Measurements from ENCODE around the gene HLA-E. TPM values are rescaled to one million over a fixed set of nuclear protein-coding genes. Genes with fewer than 3 reads are reported as not detected.

The HLA-E gene
- total RNA-seq, result 100 to 1,000 TPM; 395 to 602 TPM

DNA sequence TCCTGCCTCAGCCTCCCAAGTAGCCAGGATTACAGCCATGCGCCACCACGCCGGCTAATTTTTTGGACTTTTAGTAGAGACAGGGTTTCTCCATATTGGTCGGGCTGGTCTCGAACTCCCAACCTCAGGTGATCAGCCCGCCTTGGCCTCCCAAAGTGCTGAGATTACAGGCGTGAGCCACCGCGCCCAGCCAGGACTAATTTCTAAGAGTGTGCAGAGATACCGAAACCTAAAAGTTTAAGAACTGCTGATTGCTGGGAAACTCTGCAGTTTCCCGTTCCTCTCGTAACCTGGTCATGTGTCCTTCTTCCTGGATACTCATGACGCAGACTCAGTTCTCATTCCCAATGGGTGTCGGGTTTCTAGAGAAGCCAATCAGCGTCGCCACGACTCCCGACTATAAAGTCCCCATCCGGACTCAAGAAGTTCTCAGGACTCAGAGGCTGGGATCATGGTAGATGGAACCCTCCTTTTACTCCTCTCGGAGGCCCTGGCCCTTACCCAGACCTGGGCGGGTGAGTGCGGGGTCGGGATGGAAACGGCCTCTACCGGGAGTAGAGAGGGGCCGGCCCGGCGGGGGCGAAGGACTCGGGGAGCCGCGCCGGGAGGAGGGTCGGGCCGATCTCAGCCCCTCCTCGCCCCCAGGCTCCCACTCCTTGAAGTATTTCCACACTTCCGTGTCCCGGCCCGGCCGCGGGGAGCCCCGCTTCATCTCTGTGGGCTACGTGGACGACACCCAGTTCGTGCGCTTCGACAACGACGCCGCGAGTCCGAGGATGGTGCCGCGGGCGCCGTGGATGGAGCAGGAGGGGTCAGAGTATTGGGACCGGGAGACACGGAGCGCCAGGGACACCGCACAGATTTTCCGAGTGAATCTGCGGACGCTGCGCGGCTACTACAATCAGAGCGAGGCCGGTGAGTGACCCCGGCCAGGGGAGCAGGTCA, at the start of gene HLA-E:
Gene HLA-E (plus strand): TSS at position 429 of the 945 bp plus-strand sequence. CDS start 23 bp downstream, at position 452.
- peaks cover 51% of the 10 kb centered on the region for H3K36me3 Mint-ChIP-seq
- DNase-seq, result peak; percentile 96
- peaks cover 2% of the 10 kb centered on the region for H3K27me3 Mint-ChIP-seq
- peak within 1 kb of the TSS; percentile 99 for H3K4me3 Mint-ChIP-seq
- H3K9me3 Mint-ChIP-seq (ENCODE audit: low read depth), result no peaks in the 10 kb centered on the region
- CTCF ChIA-PET, result interaction anchor here (3.0 to 10.0 kb wide), 6 partner anchors 21 to 106 kb away, joined by 20 to 305 read pairs (median 48); no protein-coding TSS in a partner anchor
- ATAC-seq, result peak; percentile 83
- peak within 1 kb of the TSS; percentile 98 for H3K27ac Mint-ChIP-seq
- H3K4me1 Mint-ChIP-seq, result peaks cover 50% of the 10 kb centered on the region

DNA sequence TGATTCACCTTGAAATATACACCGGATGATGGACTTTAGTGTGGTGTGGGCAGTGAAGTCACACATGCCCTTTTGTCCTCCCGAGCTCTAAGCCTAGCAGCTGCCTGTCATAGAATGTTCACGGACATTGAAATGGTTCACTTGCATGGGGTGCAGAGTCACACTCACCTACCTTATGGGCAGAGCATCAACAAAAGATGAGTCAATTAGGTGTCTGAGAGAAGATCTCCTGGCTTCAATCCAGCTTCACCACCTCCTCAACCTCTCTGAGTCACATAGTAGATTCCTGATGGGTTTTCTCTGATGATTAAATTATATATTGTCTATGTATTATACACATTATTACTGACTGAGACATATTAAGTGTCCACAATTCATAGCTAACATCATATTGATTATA, 48.1 kb upstream of the HLA-E start:
- peaks cover 85% of the 10 kb centered on the region for H3K27me3 Mint-ChIP-seq
- H3K9me3 Mint-ChIP-seq (ENCODE audit: low read depth), result no peaks in the 10 kb centered on the region
- H3K27ac Mint-ChIP-seq, result no peak overlapping the region
- ATAC-seq, result no peak
- no peaks in the 10 kb centered on the region for H3K36me3 Mint-ChIP-seq
- H3K4me3 Mint-ChIP-seq, result no peak overlapping the region
- CTCF ChIA-PET, result interaction anchor here (1.0 to 2.3 kb wide), 5 partner anchors 9 to 203 kb away, joined by 3 to 8 read pairs (median 3); no protein-coding TSS in a partner anchor
- H3K4me1 Mint-ChIP-seq, result no peaks in the 10 kb centered on the region
- DNase-seq, result no peak

DNA sequence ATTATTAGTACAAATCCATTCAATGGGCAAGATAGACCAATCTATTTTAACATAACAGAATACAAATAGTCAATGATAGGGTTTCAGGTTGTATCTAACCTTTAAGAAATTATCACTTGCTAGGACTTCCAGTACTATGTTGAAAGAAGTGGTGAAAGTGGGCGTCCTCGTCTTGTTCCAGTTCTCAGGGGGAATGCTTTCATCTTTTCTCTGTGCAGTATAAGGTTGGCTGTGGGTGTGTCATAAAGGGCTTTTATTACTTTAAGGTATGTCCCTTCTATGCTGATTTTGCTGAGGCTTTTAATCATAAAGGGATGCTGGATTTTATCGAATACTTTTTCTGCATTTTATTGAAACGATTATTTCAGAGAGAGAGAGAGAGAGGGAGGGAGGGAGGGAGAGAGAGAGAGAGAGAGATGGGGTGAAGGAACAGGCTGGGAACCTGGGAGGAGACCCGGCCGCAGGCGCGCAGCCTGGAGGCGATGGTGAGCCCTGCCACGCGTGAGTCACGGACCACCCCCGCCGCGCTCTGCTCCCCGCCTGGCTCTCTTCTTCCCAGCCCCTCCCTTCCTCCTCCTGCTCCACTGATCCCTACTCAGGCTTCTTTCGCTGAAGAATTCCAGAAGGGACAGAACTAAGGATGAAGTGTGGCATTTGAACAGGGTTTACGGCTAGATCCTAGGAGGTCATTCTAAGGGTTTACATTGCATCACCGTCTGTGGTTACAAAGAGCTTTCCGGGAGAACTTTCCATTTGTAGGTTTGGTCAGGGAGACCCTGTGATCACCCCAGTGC, 45.5 kb upstream of the HLA-E start:
- Mint-ChIP-seq H3K9me3 (ENCODE audit: low read depth) (no peaks in the 10 kb centered on the region), H3K36me3 (no peaks in the 10 kb centered on the region), H3K27me3 (peaks cover 90% of the 10 kb centered on the region), H3K27ac (no peak overlapping the region), H3K4me3 (no peak overlapping the region), H3K4me1 (no peaks in the 10 kb centered on the region)
- DNase-seq (no peak), ATAC-seq (no peak)
- CTCF ChIA-PET, result no interaction called here

DNA sequence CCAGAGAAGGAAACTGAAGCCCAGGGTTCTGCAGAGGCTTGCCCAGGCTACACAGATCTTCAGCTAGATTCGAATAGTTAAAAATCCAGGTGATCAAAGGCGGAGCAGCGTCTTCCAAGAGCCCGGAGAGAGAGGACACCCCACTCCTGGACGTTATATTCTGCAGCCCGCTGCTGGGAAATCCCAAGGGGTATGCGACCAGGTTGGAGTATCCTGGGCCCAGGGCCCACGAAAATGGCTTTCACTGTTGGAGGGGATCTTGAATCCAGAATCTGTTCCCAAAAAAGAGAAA, 44.9 kb upstream of the HLA-E start:
- H3K4me1 Mint-ChIP-seq, result no peaks in the 10 kb centered on the region
- DNase-seq, result no peak
- CTCF ChIA-PET, result no interaction called here
- no peaks in the 10 kb centered on the region for H3K9me3 Mint-ChIP-seq (ENCODE audit: low read depth)
- no peak overlapping the region for H3K4me3 Mint-ChIP-seq
- no peak for ATAC-seq
- H3K27me3 Mint-ChIP-seq, result peaks cover 90% of the 10 kb centered on the region
- no peak overlapping the region for H3K27ac Mint-ChIP-seq
- no peaks in the 10 kb centered on the region for H3K36me3 Mint-ChIP-seq

DNA sequence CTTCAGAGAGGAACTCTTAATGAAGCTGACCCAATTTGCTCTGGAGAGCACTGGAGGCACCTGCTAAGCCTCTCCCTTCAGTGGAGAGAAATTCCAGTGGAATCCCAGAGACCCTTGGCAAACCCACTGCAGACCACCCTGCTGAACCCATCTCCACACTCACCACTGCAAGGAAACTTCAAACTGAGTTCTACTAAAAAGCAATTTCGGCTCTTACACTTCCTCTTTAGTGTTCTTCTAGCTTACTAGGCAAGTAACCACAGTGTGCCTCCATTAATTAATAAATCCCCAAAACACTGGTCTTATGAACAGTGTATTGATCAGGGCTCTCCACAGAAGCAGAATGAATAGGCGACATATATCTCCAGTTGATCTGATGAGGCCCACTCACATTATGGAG, 43.0 kb upstream of the HLA-E start:
- peaks cover 91% of the 10 kb centered on the region for H3K27me3 Mint-ChIP-seq
- H3K36me3 Mint-ChIP-seq, result no peaks in the 10 kb centered on the region
- no peak overlapping the region for H3K4me3 Mint-ChIP-seq
- DNase-seq, result no peak
- CTCF ChIA-PET, result no interaction called here
- ATAC-seq, result no peak
- no peaks in the 10 kb centered on the region for H3K9me3 Mint-ChIP-seq (ENCODE audit: low read depth)
- H3K27ac Mint-ChIP-seq, result no peak overlapping the region
- H3K4me1 Mint-ChIP-seq, result peaks cover 15% of the 10 kb centered on the region

DNA sequence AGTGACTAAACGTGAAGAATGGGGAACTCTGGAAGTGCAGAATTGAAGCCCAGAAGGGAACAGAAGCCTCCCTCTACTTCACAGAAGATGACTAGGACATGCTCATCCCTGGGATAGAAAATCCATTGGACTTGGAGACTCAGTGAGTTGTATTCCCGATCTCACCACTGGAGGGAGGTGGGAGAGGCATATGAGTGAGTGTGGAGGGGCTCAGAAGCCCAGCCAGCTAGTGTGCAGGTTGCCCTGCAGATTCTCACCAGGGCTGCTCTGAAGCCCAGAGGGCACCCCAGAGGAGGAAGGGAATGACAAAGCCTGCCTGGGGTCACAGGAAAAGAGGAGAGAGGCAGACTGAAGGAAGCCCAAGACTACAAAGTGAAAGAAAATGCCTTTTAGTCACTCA, 42.1 kb upstream of the HLA-E start:
- no peaks in the 10 kb centered on the region for H3K9me3 Mint-ChIP-seq (ENCODE audit: low read depth)
- H3K4me1 Mint-ChIP-seq, result peaks cover 24% of the 10 kb centered on the region
- no peak overlapping the region for H3K27ac Mint-ChIP-seq
- no peak overlapping the region for H3K4me3 Mint-ChIP-seq
- H3K27me3 Mint-ChIP-seq, result peaks cover 92% of the 10 kb centered on the region
- no peaks in the 10 kb centered on the region for H3K36me3 Mint-ChIP-seq
- no peak for ATAC-seq
- DNase-seq, result no peak
- CTCF ChIA-PET, result no interaction called here

DNA sequence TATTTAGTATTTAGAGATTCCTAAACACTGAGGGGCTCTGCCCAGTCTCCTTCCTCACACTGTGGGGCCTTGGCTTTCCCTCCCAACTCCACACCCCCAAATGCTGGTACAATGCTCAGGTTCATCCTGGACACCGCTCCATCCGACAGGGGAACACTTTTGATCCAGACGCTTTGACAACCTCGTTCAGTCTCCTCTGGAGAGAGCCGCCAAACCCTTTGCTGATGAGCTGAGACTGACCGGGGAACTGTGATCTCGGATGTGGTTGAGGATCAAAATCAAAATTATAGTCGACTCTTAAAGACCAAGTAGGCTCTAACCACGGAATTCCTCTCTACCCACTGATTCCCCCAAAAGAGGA, 38.8 kb upstream of the HLA-E start:
- DNase-seq, result peak; percentile 54
- CTCF ChIA-PET, result interaction anchor here (0.8 to 5.9 kb wide), 19 partner anchors 9 to 320 kb away, joined by 3 to 67 read pairs (median 6); partner anchors contain the start of gene ABCF1
- Mint-ChIP-seq H3K27me3 (peaks cover 94% of the 10 kb centered on the region), H3K9me3 (ENCODE audit: low read depth) (no peaks in the 10 kb centered on the region), H3K4me3 (peak overlapping the region; percentile 39), H3K27ac (peak overlapping the region; percentile 3), H3K4me1 (peaks cover 30% of the 10 kb centered on the region), H3K36me3 (no peaks in the 10 kb centered on the region)
- peak; percentile 41 for ATAC-seq

DNA sequence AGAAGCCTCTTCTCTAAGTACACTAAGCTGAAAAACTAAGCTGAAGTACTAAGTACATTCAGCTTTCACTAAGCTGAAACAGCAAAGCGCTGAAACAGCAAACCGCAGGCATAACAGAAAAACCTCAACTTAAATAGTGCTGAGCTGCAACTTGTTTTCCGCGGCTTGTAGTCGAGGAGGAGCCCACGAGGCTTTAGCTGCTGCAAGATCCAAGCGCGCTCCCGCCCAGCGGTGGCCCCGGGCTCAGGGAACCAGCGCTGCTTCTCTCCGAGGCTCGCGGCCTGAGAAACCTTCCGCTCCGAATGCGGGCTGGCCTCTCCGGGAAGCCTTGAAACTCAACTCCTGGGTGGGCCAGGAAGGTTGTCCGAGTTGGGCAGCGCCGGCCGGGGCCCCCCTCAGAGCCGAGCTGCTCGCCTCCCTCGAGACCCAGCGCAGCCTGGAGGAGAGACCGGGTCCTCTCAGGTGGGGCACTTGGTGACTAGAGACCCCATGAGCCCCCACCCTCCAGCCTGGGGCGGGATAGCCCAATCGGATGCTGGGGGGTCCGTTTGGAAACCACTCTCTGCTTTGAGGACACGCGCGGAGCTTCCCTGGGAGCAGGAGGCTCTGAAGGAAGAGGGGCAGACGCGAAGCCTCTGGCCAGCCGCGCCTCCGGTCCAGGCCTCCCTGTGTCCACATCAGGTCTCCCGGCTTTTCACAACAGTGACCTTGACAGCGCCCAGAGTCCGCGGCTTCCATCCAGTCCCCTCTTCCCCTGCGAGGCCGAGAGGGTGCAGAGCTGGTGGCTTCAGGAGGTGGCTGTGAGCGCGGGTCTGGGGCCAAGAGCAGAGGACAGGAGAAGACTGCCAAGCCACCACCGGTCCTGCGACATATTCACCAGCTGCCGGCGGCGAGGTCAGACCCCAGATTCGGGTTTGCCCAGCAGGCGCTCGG, 38.1 kb upstream of the HLA-E start:
- CTCF ChIA-PET, result interaction anchor here (0.7 to 5.9 kb wide), 21 partner anchors 9 to 320 kb away, joined by 3 to 67 read pairs (median 5); partner anchors contain the start of gene ABCF1
- Mint-ChIP-seq H3K4me3 (peak overlapping the region; percentile 39), H3K4me1 (peaks cover 30% of the 10 kb centered on the region), H3K27ac (peak overlapping the region; percentile 3), H3K9me3 (ENCODE audit: low read depth) (no peaks in the 10 kb centered on the region), H3K27me3 (peaks cover 94% of the 10 kb centered on the region), H3K36me3 (no peaks in the 10 kb centered on the region)
- ATAC-seq (peak; percentile 69), DNase-seq (peak; percentile 83)

DNA sequence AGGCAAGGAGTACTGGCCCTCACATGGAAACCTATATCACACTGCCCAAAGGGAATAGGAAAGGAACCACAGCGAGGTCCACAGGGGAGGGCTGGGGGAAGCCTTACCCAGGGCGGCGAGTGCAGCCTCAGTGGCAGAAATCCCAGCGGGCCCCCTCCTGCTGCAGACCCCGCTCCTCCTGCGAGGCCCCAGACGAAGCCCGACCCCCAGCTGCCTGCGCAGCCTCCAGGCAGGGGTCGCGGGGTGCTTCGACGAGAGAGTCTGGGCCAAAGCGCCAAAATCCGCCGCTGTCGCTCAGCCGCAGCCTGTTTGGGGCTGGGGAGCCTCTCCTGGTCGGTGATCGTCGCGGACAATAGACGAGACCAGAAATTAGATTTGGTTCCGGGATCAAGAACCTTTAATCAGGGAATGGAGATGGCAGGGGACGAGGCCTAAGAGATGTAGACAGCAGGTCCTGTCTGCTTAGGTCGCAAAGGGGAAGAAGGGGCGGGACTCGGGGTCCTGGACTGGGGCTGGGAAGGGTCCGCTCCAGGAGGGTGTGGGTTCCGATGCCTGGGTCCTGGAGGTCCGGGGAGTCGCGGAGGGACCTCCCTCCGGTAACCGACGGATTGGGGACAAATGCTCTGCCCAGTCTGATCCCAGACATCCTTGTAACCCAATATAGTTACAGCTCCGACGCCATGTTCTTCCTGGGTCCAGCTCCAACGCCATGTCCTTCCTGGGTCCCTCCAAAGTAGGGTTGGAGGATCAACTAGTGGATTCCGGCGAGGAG, 36.4 kb upstream of the HLA-E start:
- H3K4me1 Mint-ChIP-seq, result peaks cover 30% of the 10 kb centered on the region
- H3K4me3 Mint-ChIP-seq, result no peak overlapping the region
- no peaks in the 10 kb centered on the region for H3K9me3 Mint-ChIP-seq (ENCODE audit: low read depth)
- ATAC-seq (no peak), DNase-seq (no peak)
- CTCF ChIA-PET, result interaction anchor here (0.6 to 5.9 kb wide), 33 partner anchors 12 to 772 kb away, joined by 3 to 67 read pairs (median 4); partner anchors contain the start of genes ABCF1, GNL1 and ZFP57
- H3K27ac Mint-ChIP-seq, result no peak overlapping the region
- peaks cover 92% of the 10 kb centered on the region for H3K27me3 Mint-ChIP-seq
- H3K36me3 Mint-ChIP-seq, result no peaks in the 10 kb centered on the region

DNA sequence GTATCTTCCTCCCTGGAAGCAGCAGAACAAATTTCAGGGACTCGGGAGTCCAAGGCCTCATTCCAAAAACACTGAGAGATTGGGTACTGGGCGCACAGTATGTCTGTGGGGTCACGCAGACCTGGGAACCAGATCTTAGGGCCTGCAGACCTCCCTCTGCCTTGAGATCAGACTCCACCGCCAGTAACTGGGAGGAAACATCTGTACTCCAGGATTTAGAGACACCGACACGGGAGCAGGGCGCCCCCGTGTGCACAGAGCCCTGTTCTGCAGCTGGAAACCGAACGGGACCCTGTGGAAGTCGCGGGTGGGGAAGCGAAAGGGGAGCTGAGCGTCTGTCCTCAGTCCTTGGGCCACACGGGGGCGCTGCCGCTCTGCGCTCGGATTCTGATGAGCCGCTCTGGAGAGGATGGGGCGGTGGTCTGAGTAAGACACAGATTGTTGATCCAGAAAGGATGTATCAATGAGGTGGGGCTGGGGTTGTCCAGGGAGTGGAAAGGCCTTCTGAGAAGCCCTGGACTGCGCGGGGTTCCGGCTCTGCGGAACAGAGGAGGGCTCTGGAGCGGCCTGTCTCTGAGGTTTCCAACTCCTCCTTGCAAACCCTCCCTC, 35.7 kb upstream of the HLA-E start:
- H3K9me3 Mint-ChIP-seq (ENCODE audit: low read depth), result no peaks in the 10 kb centered on the region
- CTCF ChIA-PET, result interaction anchor here (0.6 to 5.9 kb wide), 35 partner anchors 12 to 773 kb away, joined by 3 to 67 read pairs (median 4); partner anchors contain the start of genes ABCF1, GNL1 and ZFP57
- ATAC-seq (peak; percentile 83), DNase-seq (peak; percentile 88)
- H3K27ac Mint-ChIP-seq, result no peak overlapping the region
- peaks cover 30% of the 10 kb centered on the region for H3K4me1 Mint-ChIP-seq
- no peak overlapping the region for H3K4me3 Mint-ChIP-seq
- H3K27me3 Mint-ChIP-seq, result peaks cover 92% of the 10 kb centered on the region
- H3K36me3 Mint-ChIP-seq, result no peaks in the 10 kb centered on the region

DNA sequence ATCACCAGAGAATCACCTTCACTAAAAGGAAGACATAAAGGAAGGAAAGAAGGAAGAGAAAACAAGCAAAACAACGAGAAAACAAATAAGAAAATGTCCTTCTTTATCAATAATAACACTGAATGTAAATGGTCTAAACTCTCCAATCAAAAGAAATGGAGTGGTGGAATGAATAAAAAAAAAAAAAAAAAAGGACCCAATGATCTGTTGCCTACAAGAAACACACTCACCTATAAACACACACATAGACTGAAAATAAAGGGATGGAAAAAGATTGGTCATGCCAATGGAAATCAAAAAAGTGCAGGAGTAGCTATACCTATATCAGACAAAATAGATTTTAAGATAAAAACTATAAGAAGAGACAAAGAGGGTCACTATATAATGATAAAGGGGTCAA, 30.2 kb upstream of the HLA-E start:
- ATAC-seq, result no peak
- H3K9me3 Mint-ChIP-seq (ENCODE audit: low read depth), result peaks cover 12% of the 10 kb centered on the region
- H3K36me3 Mint-ChIP-seq, result peaks cover 8% of the 10 kb centered on the region
- no peak overlapping the region for H3K4me3 Mint-ChIP-seq
- peaks cover 18% of the 10 kb centered on the region for H3K4me1 Mint-ChIP-seq
- no peak overlapping the region for H3K27ac Mint-ChIP-seq
- H3K27me3 Mint-ChIP-seq, result peaks cover 94% of the 10 kb centered on the region
- CTCF ChIA-PET, result interaction anchor here (1.3 to 1.5 kb wide), 2 partner anchors 23 to 25 kb away, joined by 3 to 5 read pairs; no protein-coding TSS in a partner anchor
- DNase-seq, result no peak

DNA sequence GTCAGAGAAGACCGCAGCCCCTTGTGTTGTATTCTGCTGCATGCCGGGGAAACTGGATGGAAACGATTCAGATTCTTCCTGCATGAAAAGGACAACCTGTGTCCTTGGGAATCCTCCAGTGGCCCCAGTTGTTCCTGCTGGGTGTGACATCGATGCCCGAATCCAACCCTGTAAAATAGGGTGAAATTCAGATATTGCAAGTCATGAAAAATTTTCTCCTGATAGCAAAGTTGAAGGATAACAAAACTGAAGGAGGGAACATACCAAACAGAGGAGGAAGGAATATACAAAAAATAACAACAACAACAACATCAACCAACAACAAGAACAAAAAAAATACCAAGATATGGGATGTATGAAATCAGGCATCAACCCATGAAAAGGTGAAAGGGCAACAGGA, 28.3 kb upstream of the HLA-E start:
- Mint-ChIP-seq H3K36me3 (peaks cover 8% of the 10 kb centered on the region), H3K27ac (no peak overlapping the region), H3K4me1 (peaks cover 26% of the 10 kb centered on the region), H3K9me3 (ENCODE audit: low read depth) (peaks cover 12% of the 10 kb centered on the region), H3K4me3 (no peak overlapping the region), H3K27me3 (peaks cover 93% of the 10 kb centered on the region)
- ATAC-seq, result no peak
- CTCF ChIA-PET, result no interaction called here
- DNase-seq, result no peak
